BE2C (cell line): ENCODE measurements around the gene NAP1L5.

Source experiments
- DNase-seq: peaks from one replicate; pipeline ENCODE4 v3.0.0-alpha.2; 2020
- H3K27me3 ChIP-seq: fragments of 250-450 bp; sonication (Bioruptor Pico); 2 replicates; pipeline ENCODE4 v1.5.1; 2020; ENCODE audit warnings: mild to moderate bottlenecking
- H3K36me3 ChIP-seq: fragments of 250-450 bp; sonication (Bioruptor Pico); 2 replicates; pipeline ENCODE4 v1.5.1; 2020; ENCODE audit warnings: mild to moderate bottlenecking
- H3K4me1 ChIP-seq: fragments of 250-450 bp; sonication (Bioruptor Pico); 2 replicates; pipeline ENCODE4 v1.5.1; 2020
- H3K4me3 ChIP-seq: 2 replicates; pipeline ENCODE4 v1.5.1; 2011; ENCODE audit warnings: low read depth, low read length
- H3K9me3 ChIP-seq: fragments of 250-450 bp; sonication (Bioruptor Pico); 2 replicates; pipeline ENCODE4 v1.5.1; 2020
- TF ChIP-seq, protein P1 (sequence below): IDR thresholded peaks from 2 replicates; pipeline ENCODE4 v1.5.1; 2012; ENCODE audit warnings: mild to moderate bottlenecking, low read depth, low read length

Gene NAP1L5

DNA sequence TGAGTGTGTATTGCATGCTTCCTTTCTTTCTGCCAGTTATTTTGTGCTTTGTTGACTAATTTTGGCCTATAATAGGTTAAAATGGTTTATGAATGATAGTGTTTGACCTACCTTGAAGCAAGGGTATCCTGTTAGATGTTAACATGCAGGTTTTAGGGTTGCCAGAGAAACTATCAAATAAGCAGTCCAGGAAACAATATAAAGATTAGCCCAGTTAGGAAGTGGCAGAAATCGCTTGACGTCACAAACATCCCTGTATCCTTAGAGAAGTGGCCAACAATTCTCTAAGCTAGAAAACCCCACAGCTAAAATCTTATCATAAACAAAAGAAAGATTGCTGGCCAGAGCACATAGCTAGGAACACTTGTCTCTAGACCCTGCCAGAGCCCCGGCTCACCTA is 3.8 kb downstream of the NAP1L5 start:
- Histone ChIP-seq H3K4me3 (no peak overlapping the region), H3K9me3 (no peaks in the 10 kb centered on the region), H3K36me3 (no peaks in the 10 kb centered on the region), H3K27me3 (no peaks in the 10 kb centered on the region), H3K4me1 (no peaks in the 10 kb centered on the region)
- TF ChIP-seq, protein P1, sequence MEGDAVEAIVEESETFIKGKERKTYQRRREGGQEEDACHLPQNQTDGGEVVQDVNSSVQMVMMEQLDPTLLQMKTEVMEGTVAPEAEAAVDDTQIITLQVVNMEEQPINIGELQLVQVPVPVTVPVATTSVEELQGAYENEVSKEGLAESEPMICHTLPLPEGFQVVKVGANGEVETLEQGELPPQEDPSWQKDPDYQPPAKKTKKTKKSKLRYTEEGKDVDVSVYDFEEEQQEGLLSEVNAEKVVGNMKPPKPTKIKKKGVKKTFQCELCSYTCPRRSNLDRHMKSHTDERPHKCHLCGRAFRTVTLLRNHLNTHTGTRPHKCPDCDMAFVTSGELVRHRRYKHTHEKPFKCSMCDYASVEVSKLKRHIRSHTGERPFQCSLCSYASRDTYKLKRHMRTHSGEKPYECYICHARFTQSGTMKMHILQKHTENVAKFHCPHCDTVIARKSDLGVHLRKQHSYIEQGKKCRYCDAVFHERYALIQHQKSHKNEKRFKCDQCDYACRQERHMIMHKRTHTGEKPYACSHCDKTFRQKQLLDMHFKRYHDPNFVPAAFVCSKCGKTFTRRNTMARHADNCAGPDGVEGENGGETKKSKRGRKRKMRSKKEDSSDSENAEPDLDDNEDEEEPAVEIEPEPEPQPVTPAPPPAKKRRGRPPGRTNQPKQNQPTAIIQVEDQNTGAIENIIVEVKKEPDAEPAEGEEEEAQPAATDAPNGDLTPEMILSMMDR: no peak
- no peak for DNase-seq

DNA sequence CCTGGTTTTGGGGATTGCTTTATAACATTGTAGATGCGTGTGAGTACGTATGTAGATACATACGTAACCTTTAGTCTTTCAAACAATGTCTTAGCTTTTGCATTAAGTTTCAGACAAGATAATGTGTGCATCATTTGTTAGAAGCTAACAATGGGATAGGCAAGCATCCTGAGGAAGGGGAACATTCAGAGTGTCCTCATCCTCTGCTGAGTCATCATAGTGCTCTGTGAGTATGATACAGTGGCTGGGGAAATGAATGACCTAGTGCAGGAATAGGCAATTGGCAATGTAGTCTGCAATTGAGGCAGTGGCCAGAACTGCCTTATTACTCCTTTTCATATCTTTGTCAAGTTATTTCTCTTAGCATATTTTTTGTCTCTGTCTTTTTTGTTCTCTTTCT is 7.3 kb downstream of the NAP1L5 start:
- Histone ChIP-seq H3K27me3 (no peaks in the 10 kb centered on the region), H3K36me3 (no peaks in the 10 kb centered on the region), H3K4me3 (no peak overlapping the region), H3K4me1 (no peaks in the 10 kb centered on the region), H3K9me3 (no peaks in the 10 kb centered on the region)
- TF ChIP-seq, protein P1: no peak
- no peak for DNase-seq

DNA sequence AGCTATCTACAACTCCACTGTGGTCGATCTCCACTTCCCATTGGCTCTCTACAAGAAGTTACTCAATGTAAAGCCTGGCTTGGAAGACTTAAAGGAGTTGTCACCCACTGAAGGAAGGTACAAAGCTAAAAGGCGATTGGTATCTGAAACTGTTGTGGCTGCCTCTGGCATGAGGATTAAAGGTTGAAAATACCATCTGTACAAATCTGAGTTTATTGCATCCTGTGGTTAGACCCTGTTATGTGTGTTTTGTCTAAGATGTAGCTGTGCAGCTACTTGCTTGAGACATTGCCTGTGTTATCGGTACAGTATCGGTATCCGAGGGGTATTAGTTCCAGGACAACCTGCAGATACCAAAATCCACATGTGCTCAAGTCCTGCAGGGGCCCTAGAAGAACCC is 16.4 kb downstream of the NAP1L5 start:
- Histone ChIP-seq H3K9me3 (no peaks in the 10 kb centered on the region), H3K4me1 (no peaks in the 10 kb centered on the region), H3K4me3 (no peak overlapping the region), H3K27me3 (no peaks in the 10 kb centered on the region), H3K36me3 (no peaks in the 10 kb centered on the region)
- TF ChIP-seq, protein P1: no peak
- DNase-seq: no peak

DNA sequence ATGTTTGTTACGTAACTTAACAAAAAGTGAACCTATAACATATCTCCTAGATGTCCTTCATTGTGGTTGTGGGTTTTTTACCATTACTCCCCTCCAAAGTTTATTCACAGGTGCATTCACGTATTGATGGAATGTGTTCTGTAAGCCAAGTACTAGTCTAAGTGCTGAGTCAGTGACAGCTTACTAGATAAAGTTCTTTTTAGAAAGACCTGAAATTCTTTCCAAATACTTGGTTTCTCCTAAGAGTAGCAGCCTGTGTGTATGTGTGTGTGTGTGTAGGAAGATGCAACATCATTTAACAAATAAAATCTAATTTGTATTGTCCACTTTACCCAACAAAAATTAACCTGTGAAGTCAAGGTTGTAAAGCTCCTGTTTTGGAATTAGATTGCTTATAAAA is 22.1 kb downstream of the NAP1L5 start:
- TF ChIP-seq, protein P1: no peak
- no peaks in the 10 kb centered on the region for H3K9me3 ChIP-seq

DNA sequence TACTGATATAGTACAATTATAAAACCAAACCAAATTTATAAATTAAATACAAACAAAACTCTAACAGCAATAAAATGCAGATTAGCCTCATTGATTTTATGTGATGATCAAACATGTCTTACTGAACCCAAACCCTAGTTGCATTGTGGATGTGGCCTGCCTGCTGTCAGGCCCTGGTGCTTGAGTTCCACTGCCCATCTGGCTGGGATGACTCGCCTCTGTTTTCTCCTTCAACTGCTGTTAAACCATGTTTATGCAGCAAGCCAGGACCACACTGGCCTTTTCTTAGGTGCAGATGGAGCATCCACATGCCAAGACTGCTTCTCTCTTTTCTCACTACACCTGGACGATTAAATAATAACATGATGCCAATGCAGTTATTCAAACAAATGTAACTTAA is 22.6 kb downstream of the NAP1L5 start:
- TF ChIP-seq, protein P1: no peak

More for the DNA sequence above, 22.1 kb downstream of the NAP1L5 start:
- no peaks in the 10 kb centered on the region for H3K27me3 ChIP-seq
- no peaks in the 10 kb centered on the region for H3K4me1 ChIP-seq
- H3K4me3 ChIP-seq: no peak overlapping the region
- no peaks in the 10 kb centered on the region for H3K36me3 ChIP-seq
- DNase-seq: no peak

DNA sequence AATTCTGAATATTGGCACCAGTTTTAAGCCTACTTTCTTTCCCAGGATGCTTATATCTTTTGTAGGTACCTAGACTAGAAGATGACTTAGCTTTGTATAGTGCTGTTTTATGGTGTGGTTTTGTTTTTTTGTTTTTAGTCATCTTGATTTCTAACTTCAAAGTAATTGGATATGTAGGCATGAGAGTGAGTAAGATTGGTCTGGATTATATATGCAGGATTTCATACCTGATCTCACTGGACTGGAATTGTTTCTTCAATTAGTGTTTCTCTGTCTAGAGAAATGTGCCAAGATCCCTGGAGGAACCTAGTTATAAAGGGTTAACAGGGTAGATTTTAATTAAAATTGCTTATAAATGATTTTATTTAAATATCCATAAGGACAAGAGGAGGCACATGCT is 23.1 kb downstream of the NAP1L5 start:
- TF ChIP-seq, protein P1: no peak
- no peaks in the 10 kb centered on the region for H3K9me3 ChIP-seq
- DNase-seq: no peak
- no peaks in the 10 kb centered on the region for H3K4me1 ChIP-seq
- H3K27me3 ChIP-seq: no peaks in the 10 kb centered on the region
- no peaks in the 10 kb centered on the region for H3K36me3 ChIP-seq
- H3K4me3 ChIP-seq: no peak overlapping the region

More for the DNA sequence above, 22.6 kb downstream of the NAP1L5 start:
- H3K27me3 ChIP-seq: no peaks in the 10 kb centered on the region
- H3K4me1 ChIP-seq: no peaks in the 10 kb centered on the region
- no peak for DNase-seq
- H3K36me3 ChIP-seq: no peaks in the 10 kb centered on the region
- no peaks in the 10 kb centered on the region for H3K9me3 ChIP-seq
- H3K4me3 ChIP-seq: no peak overlapping the region
